GM12878 (cell line): Measurements from ENCODE around the gene FAM114A1.

Source experiments
- BMI1 ChIP-seq: fragments of 450-650 bp; IDR thresholded peaks from 2 replicates; pipeline ENCODE4 v1.6.1; 2016; ENCODE audit warnings: mild to moderate bottlenecking, moderate library complexity, borderline replicate concordance
- BRCA1 ChIP-seq: IDR thresholded peaks from 2 replicates; pipeline ENCODE4 v1.6.1; 2011; ENCODE audit warnings: low read depth, low read length, improper control_type of control experiment
- EP300 ChIP-seq, 2 experiments: fragments of 150-350 bp in 1 of 2; IDR thresholded peaks; 2 replicates each; pipeline ENCODE4 v1.6.1; 2011 to 2012; ENCODE audit warnings: low read depth in 2 of 2, low read length in 2 of 2, borderline replicate concordance in 1 of 2, improper control_type of control experiment in 1 of 2, inconsistent platforms in 1 of 2; ENCODE audit not compliant: control insufficient read depth in 1 of 2
- SUPT20H ChIP-seq: IDR thresholded peaks from 2 replicates; pipeline ENCODE4 v1.6.1; 2011; ENCODE audit warnings: low read depth, mild to moderate bottlenecking, low read length, moderate library complexity, borderline replicate concordance; ENCODE audit not compliant: control insufficient read depth
- TF ChIP-seq, protein P1 (sequence below), 3 experiments: IDR thresholded peaks in 2 of 3; conservative IDR thresholded peaks in 1 of 3; 2 replicates each; pipeline ENCODE4 v1.5.1; 2011; ENCODE audit warnings: low read depth in 3 of 3, low read length in 3 of 3, mild to moderate bottlenecking in 3 of 3, control low read depth in 2 of 3, moderate library complexity in 2 of 3, inconsistent platforms in 1 of 3, mixed read lengths in 1 of 3; ENCODE audit not compliant: control insufficient read depth in 2 of 3, insufficient read depth in 1 of 3; ENCODE audit errors: extremely low read depth in 1 of 3
- TF ChIP-seq, protein P2 (sequence below): IDR thresholded peaks from 2 replicates; pipeline ENCODE4 v1.6.1; 2011; ENCODE audit warnings: borderline replicate concordance, low read depth, mild to moderate bottlenecking, moderate library complexity, low read length; ENCODE audit not compliant: insufficient read depth, poor library complexity, severe bottlenecking
- TF ChIP-seq, protein P3 (sequence below): fragments of 450-650 bp; IDR thresholded peaks from 2 replicates; pipeline ENCODE4 v1.6.1; 2016; ENCODE audit warnings: mild to moderate bottlenecking

DNA sequence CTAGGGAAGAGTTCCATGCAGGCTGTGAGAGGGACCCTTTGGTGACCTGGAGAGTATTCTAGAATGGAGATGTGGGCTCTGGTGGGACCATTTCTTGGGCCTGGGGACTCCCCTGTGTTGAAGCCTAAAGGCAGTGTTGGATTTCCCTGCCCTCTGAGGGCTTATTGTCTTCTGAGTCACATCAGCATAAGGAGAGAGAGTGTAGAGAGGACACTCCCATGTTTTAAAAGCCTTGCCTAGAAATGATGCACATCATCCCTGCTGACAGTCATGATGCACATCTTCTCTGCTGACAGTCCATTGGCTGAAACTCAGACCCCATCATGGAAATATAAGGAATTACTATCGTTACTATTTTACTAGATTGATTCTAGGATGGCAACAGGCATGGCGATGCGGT lies 51.9 kb downstream of the FAM114A1 start:
- TF ChIP-seq, protein P1, sequence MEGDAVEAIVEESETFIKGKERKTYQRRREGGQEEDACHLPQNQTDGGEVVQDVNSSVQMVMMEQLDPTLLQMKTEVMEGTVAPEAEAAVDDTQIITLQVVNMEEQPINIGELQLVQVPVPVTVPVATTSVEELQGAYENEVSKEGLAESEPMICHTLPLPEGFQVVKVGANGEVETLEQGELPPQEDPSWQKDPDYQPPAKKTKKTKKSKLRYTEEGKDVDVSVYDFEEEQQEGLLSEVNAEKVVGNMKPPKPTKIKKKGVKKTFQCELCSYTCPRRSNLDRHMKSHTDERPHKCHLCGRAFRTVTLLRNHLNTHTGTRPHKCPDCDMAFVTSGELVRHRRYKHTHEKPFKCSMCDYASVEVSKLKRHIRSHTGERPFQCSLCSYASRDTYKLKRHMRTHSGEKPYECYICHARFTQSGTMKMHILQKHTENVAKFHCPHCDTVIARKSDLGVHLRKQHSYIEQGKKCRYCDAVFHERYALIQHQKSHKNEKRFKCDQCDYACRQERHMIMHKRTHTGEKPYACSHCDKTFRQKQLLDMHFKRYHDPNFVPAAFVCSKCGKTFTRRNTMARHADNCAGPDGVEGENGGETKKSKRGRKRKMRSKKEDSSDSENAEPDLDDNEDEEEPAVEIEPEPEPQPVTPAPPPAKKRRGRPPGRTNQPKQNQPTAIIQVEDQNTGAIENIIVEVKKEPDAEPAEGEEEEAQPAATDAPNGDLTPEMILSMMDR (IDR thresholded peaks at IDR 0.05 in 2 of 3, conservative IDR thresholded peaks at IDR 0.05 in 1 of 3; ENCODE audit: control insufficient read depth in 2 of 3, extremely low read depth in 1 of 3, insufficient read depth in 1 of 3, low read depth in 3 of 3, low read length in 3 of 3) = no peak
- TF ChIP-seq EP300 (IDR thresholded peaks at IDR 0.05; ENCODE audit: borderline replicate concordance in 1 of 2, control insufficient read depth in 1 of 2, low read depth in 2 of 2, low read length in 2 of 2) (no peak), BMI1 (no peak), BRCA1 (no peak), SUPT20H (no peak)
- TF ChIP-seq, protein P2, sequence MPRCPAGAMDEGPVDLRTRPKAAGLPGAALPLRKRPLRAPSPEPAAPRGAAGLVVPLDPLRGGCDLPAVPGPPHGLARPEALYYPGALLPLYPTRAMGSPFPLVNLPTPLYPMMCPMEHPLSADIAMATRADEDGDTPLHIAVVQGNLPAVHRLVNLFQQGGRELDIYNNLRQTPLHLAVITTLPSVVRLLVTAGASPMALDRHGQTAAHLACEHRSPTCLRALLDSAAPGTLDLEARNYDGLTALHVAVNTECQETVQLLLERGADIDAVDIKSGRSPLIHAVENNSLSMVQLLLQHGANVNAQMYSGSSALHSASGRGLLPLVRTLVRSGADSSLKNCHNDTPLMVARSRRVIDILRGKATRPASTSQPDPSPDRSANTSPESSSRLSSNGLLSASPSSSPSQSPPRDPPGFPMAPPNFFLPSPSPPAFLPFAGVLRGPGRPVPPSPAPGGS = no peak
- TF ChIP-seq, protein P3, sequence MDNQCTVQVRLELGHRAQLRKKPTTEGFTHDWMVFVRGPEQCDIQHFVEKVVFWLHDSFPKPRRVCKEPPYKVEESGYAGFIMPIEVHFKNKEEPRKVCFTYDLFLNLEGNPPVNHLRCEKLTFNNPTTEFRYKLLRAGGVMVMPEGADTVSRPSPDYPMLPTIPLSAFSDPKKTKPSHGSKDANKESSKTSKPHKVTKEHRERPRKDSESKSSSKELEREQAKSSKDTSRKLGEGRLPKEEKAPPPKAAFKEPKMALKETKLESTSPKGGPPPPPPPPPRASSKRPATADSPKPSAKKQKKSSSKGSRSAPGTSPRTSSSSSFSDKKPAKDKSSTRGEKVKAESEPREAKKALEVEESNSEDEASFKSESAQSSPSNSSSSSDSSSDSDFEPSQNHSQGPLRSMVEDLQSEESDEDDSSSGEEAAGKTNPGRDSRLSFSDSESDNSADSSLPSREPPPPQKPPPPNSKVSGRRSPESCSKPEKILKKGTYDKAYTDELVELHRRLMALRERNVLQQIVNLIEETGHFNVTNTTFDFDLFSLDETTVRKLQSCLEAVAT = no peak
